Central memory CD4-positive, alpha-beta T cell (primary cell): ENCODE results near the gene AJAP1.
"Not testable (repeated sequence)": the region's sequence is repeated elsewhere in the genome, so short reads cannot be mapped to it uniquely, and the experiment has no call there.

Experiments
- DNase-seq: peaks from one replicate; pipeline ENCODE4 v3.0.0; 2022

AJAP1 gene

DNA sequence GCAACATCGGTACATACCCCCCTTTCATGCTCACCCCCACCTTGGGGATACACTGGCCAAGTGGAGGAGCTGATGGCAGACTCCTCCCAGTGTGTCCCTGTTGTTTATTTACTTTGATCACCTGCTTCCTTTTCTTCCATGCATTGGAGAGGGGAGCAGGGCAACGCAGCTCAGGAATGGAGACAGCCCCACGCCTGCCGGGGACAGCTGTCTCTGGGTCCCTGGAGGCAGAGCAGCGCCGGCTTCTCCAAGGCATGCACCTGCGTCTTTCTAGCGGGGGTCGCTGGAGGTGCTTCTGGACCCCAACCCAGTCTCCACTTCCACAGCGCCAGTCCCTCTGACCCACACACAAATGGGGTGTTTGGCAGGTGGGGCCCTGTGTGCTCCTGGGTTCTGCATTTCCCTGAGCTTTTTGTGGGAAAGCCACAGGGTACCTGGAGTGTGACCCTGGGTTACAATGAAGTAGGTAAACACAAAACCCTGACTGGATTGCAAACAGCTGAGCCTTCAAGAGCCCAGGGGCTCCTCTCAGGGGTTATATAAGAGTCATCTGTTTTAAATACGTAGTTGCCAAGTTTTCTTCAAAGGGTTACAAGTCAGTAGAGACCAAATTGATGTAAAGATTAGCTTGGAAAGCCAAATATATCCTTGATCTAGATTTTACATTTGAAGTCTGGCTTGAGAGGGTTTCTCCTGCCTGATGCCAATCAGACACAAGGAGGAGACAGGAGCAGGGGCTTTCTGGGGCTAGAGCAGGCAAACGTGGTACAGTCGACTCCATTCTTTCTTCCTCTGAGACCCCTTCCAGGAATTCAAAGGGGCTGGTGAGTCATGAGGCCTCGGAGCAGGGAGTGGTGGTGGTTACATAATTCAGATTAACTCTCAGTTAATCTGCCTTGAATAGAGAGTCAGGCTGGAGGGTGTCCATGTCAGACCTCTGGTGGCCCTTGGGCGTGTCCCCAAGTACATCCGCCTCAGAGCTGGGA, 4.5 kb downstream of the AJAP1 start:
- DNase-seq, result no peak

DNA sequence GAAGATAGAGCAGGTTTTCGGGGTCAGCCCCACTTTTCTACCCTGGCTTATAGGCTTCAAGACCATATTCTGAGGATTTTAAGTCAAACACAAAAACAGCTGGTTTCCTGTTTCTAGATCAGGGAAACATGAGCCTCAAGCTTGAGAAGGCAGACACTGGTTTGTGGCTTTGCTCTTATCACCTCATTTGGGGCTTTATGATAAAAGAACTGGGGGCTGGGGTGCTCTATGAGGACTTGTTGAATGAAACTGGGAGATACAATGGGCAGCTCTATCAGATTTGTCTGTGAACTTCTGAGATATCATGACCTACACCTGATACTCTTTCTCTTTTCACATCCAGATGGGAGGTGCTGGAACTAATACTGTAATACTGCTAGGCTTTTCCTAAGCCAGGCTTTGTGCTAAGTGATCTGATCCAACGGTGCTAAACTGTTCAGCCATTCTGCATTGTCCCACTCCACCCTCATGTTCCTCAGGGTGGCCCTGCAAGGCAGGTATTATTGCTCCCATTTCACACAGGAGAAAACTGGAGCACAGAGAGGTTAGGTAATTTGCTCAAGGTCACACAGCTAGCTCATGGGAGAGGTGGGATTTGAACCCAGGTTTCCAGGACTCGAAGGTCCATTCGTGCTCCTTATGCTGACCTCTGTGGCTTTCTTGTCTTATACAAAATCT, 6.6 kb downstream of the AJAP1 start:
- DNase-seq, result no peak

DNA sequence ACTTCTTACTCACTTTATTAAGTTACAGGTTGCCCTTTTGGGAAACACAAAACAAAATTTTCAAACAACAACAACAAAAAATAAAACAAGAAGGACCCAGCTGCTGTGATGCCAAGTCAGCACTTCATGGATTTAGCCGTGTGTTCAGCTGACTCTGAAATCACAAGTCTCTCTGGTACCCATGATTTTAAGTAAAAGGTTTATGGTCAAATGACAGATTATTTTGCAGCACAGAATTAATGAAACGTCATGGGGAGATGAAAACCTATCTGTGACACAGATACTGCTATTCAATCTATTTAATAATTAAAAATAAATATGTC, 7.1 kb downstream of the AJAP1 start:
- no peak for DNase-seq

DNA sequence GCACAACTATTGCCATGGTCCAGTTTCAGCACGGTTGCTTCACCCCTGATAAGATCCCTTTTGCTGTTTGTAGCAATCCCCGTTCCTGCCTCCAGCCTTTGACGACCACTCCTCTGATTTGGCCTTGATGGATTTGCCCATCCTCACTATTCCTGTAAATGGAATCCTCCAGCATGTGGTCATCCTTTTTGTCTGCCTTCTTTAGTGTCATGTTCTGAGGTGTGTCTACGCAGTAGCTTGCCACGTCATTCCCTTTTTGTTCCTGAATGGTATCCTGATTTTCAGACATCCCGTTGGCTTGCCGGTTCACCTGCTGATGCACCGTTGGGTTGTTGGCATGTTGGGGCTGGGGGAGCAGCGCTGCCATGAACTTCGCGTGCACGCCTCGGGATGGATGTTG, 7.8 kb downstream of the AJAP1 start:
- DNase-seq, result no peak

DNA sequence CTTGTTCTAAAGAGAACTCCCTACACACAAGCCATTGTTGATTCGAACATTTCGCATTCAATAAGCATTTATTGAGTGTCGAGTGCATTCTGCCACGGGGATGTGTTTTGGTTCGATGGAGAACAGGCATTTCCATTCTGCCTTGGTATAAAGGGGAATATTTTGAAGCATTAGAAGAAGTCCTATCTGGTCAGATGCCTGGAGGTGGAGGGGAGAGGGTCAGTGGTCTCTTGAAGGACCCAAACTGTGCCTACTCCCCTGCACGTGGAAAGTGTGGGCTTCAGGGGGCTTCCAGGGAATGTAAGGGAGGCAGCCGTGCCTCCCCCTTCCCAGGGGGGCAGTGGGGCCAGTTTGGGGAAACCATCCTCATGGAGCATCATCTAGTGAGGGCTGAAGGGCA, 8.3 kb downstream of the AJAP1 start:
- no peak for DNase-seq

DNA sequence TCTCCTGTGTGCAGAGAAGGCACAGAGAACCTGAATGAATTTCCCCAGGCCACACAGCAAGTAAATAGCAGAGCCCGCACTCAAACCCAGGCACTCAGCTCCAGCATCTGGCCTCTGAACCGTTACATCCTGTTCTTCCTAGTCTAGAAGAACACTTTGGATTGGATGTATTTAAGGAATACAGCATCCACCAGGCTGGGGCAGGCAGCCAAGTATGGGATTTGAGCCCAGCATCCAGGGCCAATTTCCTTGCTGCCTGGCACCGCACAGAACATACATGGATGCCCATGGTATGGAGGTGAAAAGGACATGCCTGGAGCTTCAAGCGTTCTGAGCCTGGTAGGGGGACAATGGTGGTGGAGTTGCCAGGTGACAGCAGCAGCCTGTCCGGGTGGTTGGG, 9.7 kb downstream of the AJAP1 start:
- DNase-seq, result no peak

DNA sequence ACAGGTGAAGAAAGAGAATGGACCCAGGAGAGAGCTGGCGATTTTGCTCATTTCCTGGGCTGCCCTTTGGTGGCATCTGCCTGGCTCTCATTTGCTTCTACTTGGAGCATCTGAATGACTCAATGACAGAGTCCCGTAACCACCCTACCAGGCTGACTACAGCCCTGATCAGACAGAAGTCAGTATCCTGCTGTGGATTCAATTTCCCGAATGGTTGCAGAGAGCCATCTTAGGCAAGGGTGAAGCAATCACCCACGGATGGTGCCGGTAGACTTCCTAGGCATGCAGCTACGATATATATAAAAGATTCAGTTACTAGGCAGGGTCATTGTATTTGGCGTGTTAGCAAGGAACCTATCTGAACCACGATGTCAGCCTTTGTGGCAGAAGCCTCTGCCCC, 10.2 kb downstream of the AJAP1 start:
- no peak for DNase-seq

DNA sequence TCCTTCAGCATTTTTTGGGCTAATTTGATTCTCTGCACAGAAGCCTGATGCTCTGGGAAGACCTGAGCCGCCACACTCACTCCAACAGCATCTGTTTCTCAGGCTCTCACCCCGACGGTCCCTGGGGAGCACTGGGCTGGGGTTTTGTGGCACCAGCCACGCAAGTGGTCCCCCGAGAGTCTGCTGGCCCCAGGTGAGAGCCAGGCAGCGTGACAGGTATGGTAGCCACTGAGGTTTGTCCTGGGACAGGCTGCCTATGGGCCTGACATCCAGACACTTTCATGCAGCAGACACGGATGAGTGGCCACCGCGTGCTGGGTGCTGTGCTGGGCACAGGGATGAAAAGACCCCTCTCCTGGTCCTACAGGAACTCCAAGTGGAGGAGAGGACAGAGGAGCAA, 11.0 kb downstream of the AJAP1 start:
- no peak for DNase-seq

DNA sequence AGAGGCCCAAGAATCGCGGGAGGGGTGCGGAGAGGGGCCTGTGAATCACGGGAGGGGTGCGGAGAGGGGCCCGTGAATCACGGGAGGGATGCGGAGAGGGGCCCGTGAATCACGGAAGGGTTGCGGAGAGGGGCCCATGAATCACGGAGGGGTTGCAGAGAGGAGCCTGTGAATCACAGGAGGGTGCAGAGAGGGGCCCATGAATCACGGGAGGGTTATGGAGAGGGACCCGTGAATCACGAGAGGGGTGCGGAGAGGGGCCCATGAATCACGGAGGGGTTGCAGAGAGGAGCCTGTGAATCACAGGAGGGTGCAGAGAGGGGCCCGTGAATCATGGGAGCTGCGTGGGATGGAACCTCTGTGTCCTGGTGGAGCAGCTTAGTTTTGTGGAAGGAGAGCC, 12.3 kb downstream of the AJAP1 start:
- DNase-seq, result not testable (repeated sequence)

DNA sequence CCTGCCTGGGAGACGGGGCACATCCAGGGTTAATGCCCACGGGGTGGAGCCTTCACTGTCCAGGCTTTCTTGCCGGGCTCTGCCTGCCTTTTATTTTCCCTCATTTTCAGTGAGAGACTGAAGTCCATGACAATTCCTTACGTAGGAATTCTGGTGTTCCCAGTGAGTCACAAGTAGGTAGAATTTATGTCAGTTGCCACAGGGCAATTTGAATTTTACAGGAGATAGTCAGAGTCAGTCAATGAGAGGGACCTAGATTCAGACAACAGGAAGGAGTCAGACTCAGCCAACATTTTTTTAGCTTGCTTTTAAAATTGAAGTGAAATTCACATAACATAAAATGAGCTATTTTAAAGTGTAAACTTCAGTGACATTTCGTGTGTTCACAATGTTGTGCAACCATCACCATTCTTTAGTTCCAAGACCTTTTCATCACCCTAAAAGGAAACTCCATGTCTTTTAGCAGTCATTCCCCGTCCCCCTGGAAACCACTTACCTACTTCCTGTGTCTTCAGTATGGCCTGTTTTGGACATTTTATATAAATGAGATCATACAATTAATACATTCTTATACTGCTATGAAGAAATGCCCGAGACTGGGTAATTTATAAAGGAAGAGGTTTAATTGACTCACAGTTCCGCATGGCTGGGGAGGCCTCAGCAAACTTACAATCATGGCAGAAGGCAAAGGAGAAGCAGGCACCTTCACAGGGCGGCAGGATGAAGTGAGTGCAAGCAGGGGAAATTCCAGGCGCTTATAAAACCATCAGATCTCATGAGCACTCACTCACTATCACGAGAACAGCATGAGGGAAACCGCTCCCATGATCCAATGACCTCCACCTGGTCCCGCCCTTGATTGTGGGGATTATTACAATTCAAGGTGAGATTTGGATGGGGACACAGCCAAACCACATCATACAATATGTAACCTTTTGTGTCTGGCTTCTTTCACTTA, 14.6 kb downstream of the AJAP1 start:
- no peak for DNase-seq

DNA sequence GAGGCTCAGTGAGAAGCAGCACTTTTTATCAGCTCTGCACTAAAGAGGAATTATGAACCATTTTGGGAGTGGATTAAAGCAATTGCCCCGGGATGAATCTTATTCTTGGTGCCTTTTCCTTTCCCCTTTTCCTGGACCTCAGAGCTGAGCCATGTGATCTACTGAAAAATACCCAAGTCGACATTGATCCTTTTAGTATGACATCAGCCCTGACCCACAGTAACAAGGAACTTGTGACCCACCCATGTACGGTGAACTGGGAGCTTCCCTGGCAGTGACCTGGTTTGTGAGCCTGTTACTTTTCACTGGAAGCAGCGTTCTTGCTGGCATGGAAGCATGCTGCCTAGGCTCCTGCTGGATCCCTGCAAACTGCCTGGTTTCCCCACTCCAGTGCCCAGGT, 15.9 kb downstream of the AJAP1 start:
- DNase-seq, result no peak

DNA sequence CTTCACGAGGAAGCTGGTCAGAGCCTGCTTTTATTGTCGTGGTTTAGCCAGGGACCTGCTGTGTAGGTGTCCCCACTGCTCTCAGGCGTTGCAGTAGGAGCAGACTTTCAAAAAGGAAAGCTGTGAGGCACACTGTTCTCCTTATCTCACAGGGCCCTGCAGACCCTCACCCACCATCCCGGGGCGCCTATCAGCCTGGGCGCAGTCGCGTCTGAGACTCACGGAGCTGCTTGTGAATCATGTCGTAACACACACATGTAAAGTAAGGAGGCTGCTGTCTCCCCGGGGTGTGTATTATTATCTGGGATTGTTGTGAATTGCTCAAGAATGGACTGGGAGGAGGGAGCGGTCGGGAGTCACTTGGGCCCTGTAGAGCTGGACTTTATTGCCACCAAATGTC, 17.4 kb downstream of the AJAP1 start:
- DNase-seq, result no peak

DNA sequence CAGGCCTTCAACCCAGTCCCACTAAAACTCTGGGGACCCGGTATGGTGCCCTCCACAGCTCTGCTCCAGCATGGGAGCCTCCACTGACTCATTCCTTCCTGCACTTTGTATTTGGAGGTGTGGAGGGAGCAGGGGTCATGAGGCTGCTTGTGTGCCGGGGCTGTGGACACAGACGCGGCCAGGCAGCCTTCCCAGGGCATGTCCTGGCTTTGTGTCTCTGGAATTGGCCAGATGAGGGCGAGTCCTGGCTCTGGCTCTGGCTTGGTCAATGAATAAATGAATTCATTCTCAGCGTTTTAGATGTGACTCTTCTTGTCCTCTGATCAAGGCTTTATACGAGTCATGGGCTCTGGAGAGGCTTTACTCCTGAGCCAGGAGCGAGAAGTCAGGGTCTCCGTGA, 19.1 kb downstream of the AJAP1 start:
- no peak for DNase-seq

DNA sequence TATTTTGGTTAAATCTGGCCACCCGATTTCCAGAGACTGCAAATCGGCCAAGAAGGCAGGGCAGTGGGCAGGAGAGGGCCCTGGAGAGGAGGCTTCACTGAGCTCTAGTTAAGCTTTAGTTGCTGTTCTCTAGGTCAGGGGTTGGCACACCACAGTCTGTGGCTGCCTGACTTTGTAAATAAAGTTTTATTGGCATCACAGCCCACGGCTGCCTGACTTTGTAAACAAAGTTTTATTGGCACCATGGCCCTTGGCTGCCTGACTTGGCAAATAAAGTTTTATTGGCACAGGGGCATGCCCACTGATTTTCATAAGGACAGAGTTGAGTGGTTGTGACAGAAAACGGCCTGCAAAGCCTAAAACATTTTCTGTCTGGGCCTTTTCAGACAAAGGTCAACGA, 19.7 kb downstream of the AJAP1 start:
- DNase-seq, result no peak

DNA sequence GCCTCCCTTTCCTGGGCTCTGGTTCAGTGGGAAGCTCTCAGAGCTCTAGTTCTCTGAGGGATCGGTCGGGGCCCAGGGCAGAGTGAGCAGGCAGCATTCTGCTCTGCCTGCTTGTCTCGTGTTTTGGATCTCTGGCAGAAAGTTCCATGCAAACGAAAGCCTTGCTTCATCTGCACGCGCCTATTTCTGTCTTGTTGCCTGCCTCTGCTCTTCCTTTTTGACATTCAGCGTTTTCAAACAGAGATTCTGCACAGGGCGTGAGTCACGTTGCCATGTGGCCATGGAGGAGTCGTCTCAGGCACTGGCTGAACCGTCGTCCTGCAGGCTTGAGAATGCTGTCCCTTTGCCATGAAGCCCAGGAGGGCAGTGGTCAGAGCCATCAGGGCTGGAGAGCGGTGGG, 20.3 kb downstream of the AJAP1 start:
- DNase-seq, result no peak

DNA sequence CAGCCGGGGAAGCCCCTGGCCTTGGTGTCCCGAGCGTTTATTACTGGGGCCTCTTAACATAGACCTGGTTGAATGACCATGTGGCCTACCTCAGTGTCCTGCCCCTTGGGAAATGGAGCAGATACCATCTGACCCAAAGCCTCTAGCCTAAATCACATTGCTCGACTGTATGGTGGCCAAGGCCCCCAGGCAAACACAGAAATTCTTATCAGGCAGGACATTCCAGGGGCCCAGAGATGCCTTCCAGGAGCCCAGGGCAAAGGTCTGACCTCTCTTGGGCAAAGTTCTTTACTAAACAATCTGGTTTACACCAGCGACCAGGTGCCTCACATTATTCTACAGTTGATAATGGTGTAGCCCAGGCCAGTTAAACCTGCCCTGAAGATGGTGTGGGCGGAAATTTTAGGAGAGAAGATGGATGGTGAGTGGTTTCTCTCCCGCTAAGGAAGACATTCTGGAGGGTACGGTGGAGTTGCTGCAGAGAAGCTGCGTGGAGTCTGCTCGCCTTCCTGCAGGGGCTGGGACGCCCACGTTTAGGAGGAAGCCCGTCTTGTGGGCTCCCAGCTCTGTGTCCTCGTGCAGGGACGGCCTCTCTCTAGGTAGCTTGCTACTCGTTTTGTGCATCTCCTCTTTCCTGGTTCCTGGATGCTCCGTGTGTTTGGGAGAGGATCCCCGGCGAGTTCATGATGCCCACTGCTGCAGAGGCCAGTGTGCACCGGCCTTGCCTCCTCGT, 21.2 kb downstream of the AJAP1 start:
- no peak for DNase-seq

DNA sequence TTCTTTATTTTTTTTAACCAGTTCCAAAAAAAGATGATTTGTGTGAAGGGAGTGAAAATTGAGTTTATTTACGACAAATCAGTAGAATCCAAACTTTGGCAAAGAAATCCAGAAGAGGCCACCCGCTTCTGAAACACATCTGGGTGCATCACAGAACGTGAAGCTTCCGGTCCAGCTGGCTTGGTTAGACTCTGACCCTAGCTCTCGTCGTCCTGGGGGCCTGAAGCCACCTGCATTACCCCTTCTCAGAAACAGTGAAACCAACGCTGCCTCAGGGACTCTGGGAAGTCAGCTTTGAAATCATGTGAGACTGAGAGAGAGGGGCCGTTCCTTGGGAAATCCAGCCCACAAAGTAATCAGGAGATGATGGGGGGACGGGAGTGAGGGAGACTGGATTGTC, 21.8 kb downstream of the AJAP1 start:
- no peak for DNase-seq

DNA sequence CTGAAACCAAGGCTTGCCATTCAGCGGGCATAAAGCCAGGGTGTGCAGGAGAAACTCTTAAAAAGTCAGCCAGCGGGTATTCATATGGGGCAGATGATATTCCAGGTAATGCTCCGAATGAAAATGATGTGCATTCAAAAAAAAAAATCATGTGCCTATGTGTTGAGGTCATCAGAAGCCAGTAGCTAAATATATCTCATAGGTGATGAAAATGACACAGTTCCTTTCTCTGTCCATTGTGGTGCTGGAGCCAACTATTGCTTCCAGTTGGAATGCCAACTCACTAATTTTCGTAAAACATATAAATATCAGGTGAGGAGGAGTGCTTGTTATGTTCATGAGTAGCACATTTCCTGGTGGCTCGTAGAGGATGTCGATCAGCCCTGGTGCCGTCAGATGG, 23.2 kb downstream of the AJAP1 start:
- DNase-seq, result no peak

DNA sequence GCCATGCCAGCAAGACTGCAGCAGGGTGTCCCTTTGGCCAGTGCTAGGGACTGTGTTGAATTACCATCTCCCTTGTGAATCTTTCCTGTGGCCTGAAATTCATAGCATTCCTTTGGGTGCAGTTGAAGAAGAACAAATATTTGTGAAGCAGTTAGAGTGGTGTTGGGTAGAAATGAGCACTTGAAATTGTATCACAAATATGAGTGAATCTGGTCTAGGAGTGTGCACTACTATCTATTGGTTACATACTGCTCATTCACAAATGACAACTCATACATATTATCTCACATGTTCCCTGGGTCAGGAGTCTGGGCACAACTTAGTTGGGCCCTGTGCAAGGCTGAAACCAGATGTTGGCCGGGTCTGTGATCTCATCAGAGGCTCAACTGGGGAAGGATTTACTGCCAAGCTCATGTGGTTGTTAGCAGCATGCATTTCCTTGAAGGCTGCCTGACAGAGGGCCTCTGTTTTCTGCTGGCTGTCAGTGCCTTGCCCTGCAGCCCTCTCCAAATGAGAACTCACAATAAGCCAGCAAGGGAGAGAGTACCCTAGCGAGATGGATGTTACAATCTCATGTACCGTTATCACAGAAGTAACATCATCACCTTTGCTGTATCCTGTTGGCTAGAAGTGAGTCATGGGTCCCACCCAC, 23.8 kb downstream of the AJAP1 start:
- DNase-seq, result no peak

DNA sequence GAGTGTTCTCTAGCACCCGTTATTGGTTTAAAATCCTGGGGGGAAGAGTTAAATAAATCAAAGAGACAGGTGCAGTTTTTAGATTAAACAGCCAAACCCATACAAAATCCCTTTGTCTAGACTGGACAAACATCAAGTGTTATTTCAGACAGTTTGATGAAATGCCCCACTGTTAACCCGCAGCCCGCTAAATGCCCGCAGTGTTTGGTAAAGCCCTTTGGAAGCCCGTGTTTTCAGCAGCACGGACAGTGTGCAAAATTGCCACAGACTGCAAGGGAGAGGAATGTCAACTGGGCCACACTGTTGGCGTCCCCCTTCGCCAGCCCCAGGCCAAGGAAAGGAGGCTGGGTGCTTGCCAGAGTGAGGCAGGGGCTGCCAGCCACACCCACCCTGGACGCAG, 26.6 kb downstream of the AJAP1 start:
- DNase-seq, result no peak

DNA sequence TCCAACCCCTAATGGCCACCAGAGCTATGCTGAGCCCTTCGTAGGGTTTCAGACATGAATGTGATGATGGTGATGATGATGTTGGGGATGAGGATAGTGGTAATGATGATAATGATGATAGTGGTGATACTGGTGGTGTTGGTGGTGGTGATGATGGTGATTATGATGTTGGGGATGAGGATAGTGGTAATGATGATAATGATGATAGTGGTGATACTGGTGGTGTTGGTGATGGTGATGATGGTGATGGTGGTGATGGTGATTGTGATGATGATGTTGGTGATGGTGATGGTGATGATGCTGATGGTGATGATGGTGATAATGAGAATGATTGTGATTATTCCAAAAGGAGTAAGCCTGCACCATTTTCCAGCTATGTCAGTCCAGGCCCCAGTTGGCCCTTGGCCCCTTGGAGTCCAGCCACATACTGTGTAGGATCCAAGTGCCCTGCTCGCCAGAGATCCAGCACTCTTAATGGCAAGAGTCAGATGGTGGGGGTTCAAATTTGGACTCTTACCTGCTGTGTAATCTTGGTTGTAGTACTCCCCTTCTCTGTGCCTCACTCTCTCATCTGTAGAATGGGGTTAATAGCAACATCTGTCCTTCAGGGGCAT, 28.3 kb downstream of the AJAP1 start:
- no peak for DNase-seq

DNA sequence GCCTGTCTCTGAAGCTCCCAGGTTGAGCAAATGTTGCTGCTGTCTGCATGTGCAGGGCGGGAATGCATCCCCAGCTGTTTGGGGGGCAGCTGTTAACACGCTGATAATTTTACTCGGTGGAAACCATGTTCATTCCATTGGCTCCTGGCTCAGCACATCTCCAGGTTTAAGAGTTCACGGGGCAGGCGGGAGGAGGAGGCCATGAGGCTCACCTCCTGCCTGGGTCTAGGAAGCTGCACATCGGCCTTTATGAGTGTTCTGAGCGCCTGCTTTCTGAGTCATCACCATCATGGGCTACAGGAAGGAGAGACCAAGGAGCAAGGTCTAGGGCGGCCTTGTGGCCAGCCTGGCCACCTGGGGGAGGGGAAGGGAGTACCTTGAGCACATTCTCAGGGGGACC, 29.7 kb downstream of the AJAP1 start:
- DNase-seq, result no peak
